DND-41 (cell line): ENCODE measurements around the gene SIGMAR1.

Source experiments
- ATAC-seq: fragments of 200-7000 bp; cut with Tn5 transposase; 3 replicates; pipeline ENCODE4 v1.9.1; 2021; ENCODE audit warnings: low read depth; ENCODE audit not compliant: insufficient read depth
- DNase-seq: peaks from one replicate; pipeline ENCODE4 v3.0.0-alpha.2; 2020
- H2AFZ ChIP-seq: 2 replicates; pipeline ENCODE4 v1.6.0; 2012; ENCODE audit warnings: low read depth, low read length
- H3K27ac ChIP-seq: 2 replicates; pipeline ENCODE4 v1.5.1; 2012; ENCODE audit warnings: low read length, inconsistent platforms
- H3K27me3 ChIP-seq: fragments of 200-600 bp; sonication (generic); 2 replicates; pipeline ENCODE4 v1.6.0; 2012; ENCODE audit warnings: low read length, mild to moderate bottlenecking, inconsistent platforms; ENCODE audit not compliant: insufficient read depth, poor library complexity
- H3K36me3 ChIP-seq: 2 replicates; pipeline ENCODE4 v1.5.1; 2012; ENCODE audit warnings: low read length, inconsistent platforms; ENCODE audit not compliant: insufficient read depth
- H3K4me1 ChIP-seq: 2 replicates; pipeline ENCODE4 v1.5.1; 2012; ENCODE audit warnings: mild to moderate bottlenecking, low read length; ENCODE audit not compliant: insufficient read depth
- H3K4me2 ChIP-seq: 2 replicates; pipeline ENCODE4 v1.6.0; 2012; ENCODE audit warnings: mild to moderate bottlenecking, moderate library complexity, low read length, inconsistent platforms; ENCODE audit not compliant: insufficient read depth
- H3K4me3 ChIP-seq, 2 experiments: fragments of 200-600 bp in 1 of 2; shearing (Covaris generic) in 1 of 2; 2 replicates each; pipeline ENCODE4 v1.5.1; 2012 to 2016; ENCODE audit warnings: inconsistent platforms in 2 of 2, low read length in 2 of 2, mild to moderate bottlenecking in 2 of 2, low read depth in 1 of 2, moderate library complexity in 1 of 2
- H3K79me2 ChIP-seq: 2 replicates; pipeline ENCODE4 v1.6.0; 2012; ENCODE audit warnings: low read length, inconsistent platforms; ENCODE audit not compliant: insufficient read depth
- H3K9ac ChIP-seq: 2 replicates; pipeline ENCODE4 v1.6.0; 2012; ENCODE audit warnings: low read depth, mild to moderate bottlenecking, inconsistent platforms, low read length, moderate library complexity
- H3K9me3 ChIP-seq: 2 replicates; pipeline ENCODE4 v1.5.1; 2012; ENCODE audit warnings: low read length, moderate library complexity, mild to moderate bottlenecking, inconsistent platforms; ENCODE audit not compliant: insufficient read depth, severe bottlenecking
- H4K20me1 ChIP-seq: 2 replicates; pipeline ENCODE4 v1.6.0; 2012; ENCODE audit warnings: low read length; ENCODE audit not compliant: insufficient read depth
- CTCF ChIP-seq: IDR thresholded peaks from 2 replicates; pipeline ENCODE4 v1.5.1; 2012; ENCODE audit warnings: borderline replicate concordance, low read length, moderate library complexity, mild to moderate bottlenecking; ENCODE audit not compliant: poor library complexity, severe bottlenecking; ENCODE audit errors: extremely low read depth
- EZH2 ChIP-seq: IDR thresholded peaks from 3 replicates; pipeline ENCODE4 v1.6.1; 2012; ENCODE audit warnings: borderline replicate concordance, low read depth, mild to moderate bottlenecking, moderate library complexity, low read length, inconsistent platforms; ENCODE audit not compliant: severe bottlenecking

SIGMAR1 gene

GRCh38 chr9:34669809-34670562 is 32.4 kb upstream of the SIGMAR1 start:
- Histone ChIP-seq H3K79me2 (no peaks in the 10 kb centered on the region), H3K36me3 (no peaks in the 10 kb centered on the region), H3K9ac (no peak overlapping the region), H3K4me1 (no peaks in the 10 kb centered on the region), H3K4me3 (no peak overlapping the region), H3K4me2 (no peak overlapping the region), H2AFZ (no peak overlapping the region), H3K9me3 (no peaks in the 10 kb centered on the region), H3K27me3 (peaks cover 6% of the 10 kb centered on the region), H4K20me1 (no peaks in the 10 kb centered on the region), H3K27ac (no peak overlapping the region)
- DNase-seq (no peak), ATAC-seq (no peak)
- no peak for TF ChIP-seq EZH2
- no peak for TF ChIP-seq CTCF

GRCh38 chr9:34665381-34666250 is 28.0 kb upstream of the SIGMAR1 start:
- H3K27ac ChIP-seq: no peak overlapping the region
- TF ChIP-seq EZH2: no peak
- no peak for TF ChIP-seq CTCF
- H4K20me1 ChIP-seq: no peaks in the 10 kb centered on the region
- no peaks in the 10 kb centered on the region for H3K79me2 ChIP-seq
- H3K27me3 ChIP-seq: peaks cover 6% of the 10 kb centered on the region
- no peak overlapping the region for H3K4me2 ChIP-seq
- DNase-seq (no peak), ATAC-seq (no peak)
- H3K36me3 ChIP-seq: no peaks in the 10 kb centered on the region
- H3K4me1 ChIP-seq: peaks cover 21% of the 10 kb centered on the region
- no peak overlapping the region for H3K4me3 ChIP-seq
- no peaks in the 10 kb centered on the region for H3K9me3 ChIP-seq
- no peak overlapping the region for H3K9ac ChIP-seq
- no peak overlapping the region for H2AFZ ChIP-seq

- ATAC-seq: no peak
- no peaks in the 10 kb centered on the region for H3K36me3 ChIP-seq
- H3K4me1 ChIP-seq: peaks cover 21% of the 10 kb centered on the region
- no peak for DNase-seq
- H2AFZ ChIP-seq: no peak overlapping the region
- no peak overlapping the region for H3K9ac ChIP-seq
- no peak overlapping the region for H3K4me3 ChIP-seq
- H3K9me3 ChIP-seq: no peaks in the 10 kb centered on the region
- H3K27me3 ChIP-seq: peaks cover 3% of the 10 kb centered on the region
- H4K20me1 ChIP-seq: no peaks in the 10 kb centered on the region
- no peak overlapping the region for H3K4me2 ChIP-seq
- H3K79me2 ChIP-seq: no peaks in the 10 kb centered on the region
- H3K27ac ChIP-seq: no peak overlapping the region
- TF ChIP-seq EZH2: no peak
- no peak for TF ChIP-seq CTCF
These were observed 27.4 kb upstream of the SIGMAR1 start for GRCh38 chr9:34665067-34665380.
